Measurements from ENCODE around the gene PTDSS2.

DNA sequence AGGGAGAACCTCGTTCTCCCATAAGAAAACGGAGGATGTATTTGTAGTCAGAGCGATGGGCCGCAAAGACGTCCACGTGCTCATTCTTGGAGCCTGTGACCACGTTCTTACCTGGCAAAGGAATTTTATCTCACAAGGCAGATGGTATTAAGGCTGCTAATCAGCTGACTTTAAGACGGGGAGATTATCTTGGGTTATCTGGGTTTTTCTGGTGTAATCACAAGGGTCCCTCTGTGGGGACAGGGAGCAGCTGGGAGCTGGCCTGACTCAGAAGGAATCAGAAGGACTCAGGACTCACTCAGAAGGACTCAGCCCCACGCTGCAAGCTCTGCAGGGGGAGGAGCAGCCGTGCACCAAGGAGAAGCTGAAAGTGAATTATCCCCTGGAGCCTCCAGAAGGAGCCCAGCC, 27.8 kb upstream of the PTDSS2 start:
- TF ChIP-seq, protein P1, sequence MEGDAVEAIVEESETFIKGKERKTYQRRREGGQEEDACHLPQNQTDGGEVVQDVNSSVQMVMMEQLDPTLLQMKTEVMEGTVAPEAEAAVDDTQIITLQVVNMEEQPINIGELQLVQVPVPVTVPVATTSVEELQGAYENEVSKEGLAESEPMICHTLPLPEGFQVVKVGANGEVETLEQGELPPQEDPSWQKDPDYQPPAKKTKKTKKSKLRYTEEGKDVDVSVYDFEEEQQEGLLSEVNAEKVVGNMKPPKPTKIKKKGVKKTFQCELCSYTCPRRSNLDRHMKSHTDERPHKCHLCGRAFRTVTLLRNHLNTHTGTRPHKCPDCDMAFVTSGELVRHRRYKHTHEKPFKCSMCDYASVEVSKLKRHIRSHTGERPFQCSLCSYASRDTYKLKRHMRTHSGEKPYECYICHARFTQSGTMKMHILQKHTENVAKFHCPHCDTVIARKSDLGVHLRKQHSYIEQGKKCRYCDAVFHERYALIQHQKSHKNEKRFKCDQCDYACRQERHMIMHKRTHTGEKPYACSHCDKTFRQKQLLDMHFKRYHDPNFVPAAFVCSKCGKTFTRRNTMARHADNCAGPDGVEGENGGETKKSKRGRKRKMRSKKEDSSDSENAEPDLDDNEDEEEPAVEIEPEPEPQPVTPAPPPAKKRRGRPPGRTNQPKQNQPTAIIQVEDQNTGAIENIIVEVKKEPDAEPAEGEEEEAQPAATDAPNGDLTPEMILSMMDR (IDR thresholded peaks at IDR 0.05 in 8 of 11, conservative IDR thresholded peaks at IDR 0.05 in 3 of 11): no peak
- TF ChIP-seq POLR2A (IDR thresholded peaks at IDR 0.05) (no peak), POLR2AphosphoS5 (IDR thresholded peaks at IDR 0.05) (no peak)
